ENCODE measurements around the gene WDR45B.
A peak's percentile ranks its signal among the peaks of the same experiment; 100 is the strongest.

Gene WDR45B

GRCh38 chr17:82638183-82638773, 10.0 kb downstream of the WDR45B start:
- DNase-seq (ENCODE audit: low spot score in 2 of 2) (no peak), ATAC-seq (ENCODE audit: low read depth) (no peak)
- no peak overlapping the region for H3K4me3 Mint-ChIP-seq
- no peaks in the 10 kb centered on the region for H3K27me3 Mint-ChIP-seq
- H3K4me1 Mint-ChIP-seq: peaks cover 23% of the 10 kb centered on the region
- H3K9me3 Mint-ChIP-seq: peaks cover 1% of the 10 kb centered on the region
- H3K36me3 Mint-ChIP-seq: peaks cover 42% of the 10 kb centered on the region
- H3K27ac Mint-ChIP-seq: no peak overlapping the region

- Mint-ChIP-seq H3K36me3 (peaks cover 34% of the 10 kb centered on the region), H3K27ac (no peak overlapping the region), H3K4me1 (peaks cover 23% of the 10 kb centered on the region), H3K27me3 (no peaks in the 10 kb centered on the region), H3K4me3 (no peak overlapping the region), H3K9me3 (peaks cover 1% of the 10 kb centered on the region)
- no peak for ATAC-seq (ENCODE audit: low read depth)
- DNase-seq (ENCODE audit: low spot score in 2 of 2): no peak
These were observed 11.3 kb downstream of the WDR45B start for GRCh38 chr17:82636626-82637598.

DNA sequence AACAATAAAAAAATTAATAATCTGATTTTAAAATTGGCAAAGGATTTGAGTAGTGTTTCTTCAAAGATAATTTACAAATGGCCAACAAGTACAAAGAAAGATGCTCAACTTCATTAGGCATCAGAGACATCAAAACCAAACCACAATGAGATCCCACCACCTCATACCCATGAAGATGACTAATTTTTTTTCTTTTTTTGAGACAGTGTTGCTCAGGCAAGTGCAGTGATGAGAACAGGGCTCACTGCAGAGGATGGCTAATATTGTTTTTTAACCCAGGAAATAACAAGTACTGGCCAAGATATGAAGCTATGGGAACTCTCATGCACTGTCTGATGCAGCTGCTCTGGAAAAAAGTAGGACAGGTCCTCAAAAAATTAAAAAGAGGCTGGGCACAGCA, 14.9 kb downstream of the WDR45B start:
- ATAC-seq (ENCODE audit: low read depth) (no peak), DNase-seq (ENCODE audit: low spot score in 2 of 2) (no peak)
- peaks cover 1% of the 10 kb centered on the region for H3K9me3 Mint-ChIP-seq
- no peaks in the 10 kb centered on the region for H3K27me3 Mint-ChIP-seq
- H3K27ac Mint-ChIP-seq: peak overlapping the region; percentile 28
- peaks cover 14% of the 10 kb centered on the region for H3K4me1 Mint-ChIP-seq
- peaks cover 29% of the 10 kb centered on the region for H3K36me3 Mint-ChIP-seq
- H3K4me3 Mint-ChIP-seq: no peak overlapping the region

DNA sequence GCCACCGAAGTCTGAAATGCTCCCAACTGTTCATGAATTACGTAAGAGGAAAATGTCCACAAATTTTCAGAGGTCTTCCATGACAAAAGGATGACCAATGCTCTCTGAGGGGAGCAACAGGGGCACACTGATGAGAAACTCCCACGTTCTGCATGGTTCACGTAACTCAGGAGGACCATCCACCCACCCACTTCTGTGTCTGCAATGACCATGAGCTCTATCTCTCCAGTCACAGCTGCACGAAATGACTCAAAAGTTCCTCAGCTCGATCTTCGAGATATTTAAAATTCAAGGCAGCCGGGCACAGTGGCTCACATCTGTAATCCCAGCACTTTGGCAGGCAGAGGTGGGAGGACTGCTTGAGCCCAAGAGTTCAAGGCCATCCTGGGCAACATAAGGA, 15.8 kb downstream of the WDR45B start:
- ATAC-seq (ENCODE audit: low read depth) (no peak), DNase-seq (ENCODE audit: low spot score in 2 of 2) (no peak)
- Mint-ChIP-seq H3K4me3 (no peak overlapping the region), H3K36me3 (peaks cover 32% of the 10 kb centered on the region), H3K9me3 (peaks cover 1% of the 10 kb centered on the region), H3K27me3 (no peaks in the 10 kb centered on the region), H3K4me1 (peaks cover 13% of the 10 kb centered on the region), H3K27ac (no peak overlapping the region)

DNA sequence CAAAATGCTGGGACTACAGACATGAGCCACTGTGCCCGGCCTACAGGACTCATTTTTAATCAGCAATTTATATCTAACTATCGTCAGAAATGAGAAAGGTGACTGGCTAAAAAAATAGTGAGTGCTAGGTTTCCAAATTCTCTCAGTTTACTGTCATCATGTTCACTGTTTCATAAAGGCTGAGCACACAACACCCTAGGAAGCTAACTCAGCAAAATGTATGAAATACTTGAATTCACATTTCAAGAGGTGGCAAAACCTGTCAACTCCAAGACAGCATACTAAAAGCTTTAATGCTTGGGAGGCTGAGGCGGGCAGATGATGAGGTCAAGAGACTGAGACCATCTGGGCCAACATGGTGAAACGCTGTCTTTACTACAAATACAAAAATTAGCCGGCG, 16.7 kb downstream of the WDR45B start:
- Mint-ChIP-seq H3K9me3 (no peaks in the 10 kb centered on the region), H3K4me1 (peaks cover 8% of the 10 kb centered on the region), H3K4me3 (no peak overlapping the region), H3K27me3 (no peaks in the 10 kb centered on the region), H3K36me3 (peaks cover 28% of the 10 kb centered on the region), H3K27ac (no peak overlapping the region)
- ATAC-seq (ENCODE audit: low read depth) (no peak), DNase-seq (ENCODE audit: low spot score in 2 of 2) (no peak)

- Mint-ChIP-seq H3K4me3 (no peak overlapping the region), H3K27me3 (no peaks in the 10 kb centered on the region), H3K27ac (no peak overlapping the region), H3K9me3 (no peaks in the 10 kb centered on the region), H3K36me3 (peaks cover 28% of the 10 kb centered on the region), H3K4me1 (peaks cover 8% of the 10 kb centered on the region)
- no peak for DNase-seq (ENCODE audit: low spot score in 2 of 2)
- ATAC-seq (ENCODE audit: low read depth): no peak
These were observed 18.0 kb downstream of the WDR45B start for GRCh38 chr17:82630212-82630611.

- H3K27me3 Mint-ChIP-seq: no peaks in the 10 kb centered on the region
- H3K27ac Mint-ChIP-seq: no peak overlapping the region
- H3K4me3 Mint-ChIP-seq: no peak overlapping the region
- H3K9me3 Mint-ChIP-seq: no peaks in the 10 kb centered on the region
- ATAC-seq (ENCODE audit: low read depth) (no peak), DNase-seq (ENCODE audit: low spot score in 2 of 2) (no peak)
- peaks cover 28% of the 10 kb centered on the region for H3K36me3 Mint-ChIP-seq
- H3K4me1 Mint-ChIP-seq: peaks cover 7% of the 10 kb centered on the region
These were observed 18.5 kb downstream of the WDR45B start for GRCh38 chr17:82629748-82630147.

- H3K4me1 Mint-ChIP-seq: peaks cover 5% of the 10 kb centered on the region
- peaks cover 24% of the 10 kb centered on the region for H3K36me3 Mint-ChIP-seq
- H3K27me3 Mint-ChIP-seq: no peaks in the 10 kb centered on the region
- no peaks in the 10 kb centered on the region for H3K9me3 Mint-ChIP-seq
- DNase-seq (ENCODE audit: low spot score in 2 of 2) (no peak), ATAC-seq (ENCODE audit: low read depth) (no peak)
- no peak overlapping the region for H3K4me3 Mint-ChIP-seq
- H3K27ac Mint-ChIP-seq: peak overlapping the region; percentile 35
These were observed 20.8 kb downstream of the WDR45B start for GRCh38 chr17:82627405-82627804.

GRCh38 chr17:82623707-82624106, 24.5 kb downstream of the WDR45B start:
- H3K9me3 Mint-ChIP-seq: no peaks in the 10 kb centered on the region
- peaks cover 5% of the 10 kb centered on the region for H3K4me1 Mint-ChIP-seq
- no peak for ATAC-seq (ENCODE audit: low read depth)
- H3K4me3 Mint-ChIP-seq: no peak overlapping the region
- no peak overlapping the region for H3K27ac Mint-ChIP-seq
- no peaks in the 10 kb centered on the region for H3K27me3 Mint-ChIP-seq
- H3K36me3 Mint-ChIP-seq: peaks cover 26% of the 10 kb centered on the region
- no peak for DNase-seq (ENCODE audit: low spot score in 2 of 2)

GRCh38 chr17:82619641-82620040, 28.6 kb downstream of the WDR45B start:
- Mint-ChIP-seq H3K4me3 (no peak overlapping the region), H3K9me3 (no peaks in the 10 kb centered on the region), H3K27ac (no peak overlapping the region), H3K4me1 (no peaks in the 10 kb centered on the region), H3K36me3 (peaks cover 26% of the 10 kb centered on the region), H3K27me3 (no peaks in the 10 kb centered on the region)
- DNase-seq (ENCODE audit: low spot score in 2 of 2) (no peak), ATAC-seq (ENCODE audit: low read depth) (no peak)

DNA sequence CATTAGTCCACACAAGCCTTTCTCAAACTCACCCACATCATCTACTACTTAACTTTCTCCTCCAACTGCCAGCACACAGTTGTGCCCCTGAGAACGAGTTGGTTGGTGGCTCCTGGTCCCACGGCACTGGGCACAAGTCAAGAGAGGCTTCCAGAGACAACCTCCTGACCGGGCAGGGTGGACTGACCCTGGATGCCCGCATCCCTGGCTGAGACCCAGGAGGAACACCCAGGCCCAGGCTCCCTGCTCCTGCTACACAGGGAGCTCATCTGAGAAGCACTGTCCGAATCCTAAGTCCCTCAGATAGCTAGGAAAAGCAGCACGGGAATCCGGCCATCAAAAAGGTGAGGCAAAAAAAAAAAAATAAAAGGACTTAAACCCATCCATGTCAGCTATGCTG, 29.0 kb downstream of the WDR45B start:
- no peaks in the 10 kb centered on the region for H3K27me3 Mint-ChIP-seq
- ATAC-seq (ENCODE audit: low read depth): no peak
- no peaks in the 10 kb centered on the region for H3K4me1 Mint-ChIP-seq
- peaks cover 28% of the 10 kb centered on the region for H3K36me3 Mint-ChIP-seq
- H3K9me3 Mint-ChIP-seq: no peaks in the 10 kb centered on the region
- no peak overlapping the region for H3K27ac Mint-ChIP-seq
- no peak overlapping the region for H3K4me3 Mint-ChIP-seq
- no peak for DNase-seq (ENCODE audit: low spot score in 2 of 2)

GRCh38 chr17:82616021-82616711, 32.1 kb downstream of the WDR45B start:
- Mint-ChIP-seq H3K9me3 (no peaks in the 10 kb centered on the region), H3K27ac (no peak overlapping the region), H3K36me3 (peaks cover 33% of the 10 kb centered on the region)

DNA sequence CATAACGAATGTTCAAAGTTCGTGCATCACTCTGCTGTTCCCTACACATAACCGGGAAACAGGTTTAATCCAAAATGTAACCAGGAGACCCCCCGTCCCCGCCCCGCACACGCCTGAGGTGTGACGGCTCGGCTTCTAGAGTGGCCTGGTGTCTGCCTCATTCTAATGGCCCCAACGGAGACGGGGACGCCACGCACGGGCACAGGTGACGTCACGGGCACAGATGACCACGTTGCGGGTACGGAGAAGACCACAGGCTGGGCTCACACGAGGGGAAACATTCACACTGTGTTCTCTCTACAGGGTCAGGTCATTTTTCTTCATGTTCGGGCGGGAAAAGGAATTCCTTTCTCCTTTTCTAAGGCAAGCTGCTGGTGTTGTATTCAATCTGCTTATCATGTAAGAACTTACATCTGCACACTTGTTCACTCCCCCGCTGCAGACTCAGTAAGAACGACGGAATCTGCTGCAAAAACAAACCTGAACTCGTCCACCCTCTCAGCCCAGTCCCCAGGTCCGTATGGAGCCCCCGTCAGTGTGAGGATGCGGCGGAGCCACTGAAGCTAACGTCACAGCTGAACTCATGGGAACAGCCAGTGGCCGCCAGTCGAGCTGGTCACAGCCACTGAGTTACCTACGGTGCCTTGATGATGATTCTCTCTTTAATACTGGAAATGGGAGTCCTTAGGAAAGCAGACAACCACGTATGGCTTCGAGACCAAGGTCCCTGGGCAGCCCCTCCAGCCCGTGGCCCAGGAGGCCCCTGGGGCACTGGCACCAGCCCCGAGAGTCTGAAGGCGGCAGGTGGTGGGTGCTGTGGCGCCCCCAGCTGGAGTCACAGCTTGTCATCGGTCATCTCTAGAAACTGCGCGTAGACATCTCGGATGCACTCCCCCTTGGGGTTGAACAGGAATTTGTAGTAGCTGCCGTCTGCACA, 32.9 kb downstream of the WDR45B start:
- no peak for ATAC-seq (ENCODE audit: low read depth)
- no peaks in the 10 kb centered on the region for H3K9me3 Mint-ChIP-seq
- no peaks in the 10 kb centered on the region for H3K4me1 Mint-ChIP-seq
- no peaks in the 10 kb centered on the region for H3K27me3 Mint-ChIP-seq
- H3K27ac Mint-ChIP-seq: no peak overlapping the region
- peaks cover 31% of the 10 kb centered on the region for H3K36me3 Mint-ChIP-seq
- H3K4me3 Mint-ChIP-seq: no peak overlapping the region
- DNase-seq (ENCODE audit: low spot score in 2 of 2): no peak

More at GRCh38 chr17:82616021-82616711, 32.1 kb downstream of the WDR45B start:
- no peaks in the 10 kb centered on the region for H3K27me3 Mint-ChIP-seq
- ATAC-seq (ENCODE audit: low read depth): no peak
- DNase-seq (ENCODE audit: low spot score in 2 of 2): no peak
- H3K4me3 Mint-ChIP-seq: no peak overlapping the region
- no peaks in the 10 kb centered on the region for H3K4me1 Mint-ChIP-seq

Data from memory B cell (primary cell).